ENCODE data around the gene SEMA4D.

The SEMA4D gene

GRCh38 chr9:89312222-89312571 is 185.7 kb downstream of the SEMA4D start:
- TF ChIP-seq, protein P1, sequence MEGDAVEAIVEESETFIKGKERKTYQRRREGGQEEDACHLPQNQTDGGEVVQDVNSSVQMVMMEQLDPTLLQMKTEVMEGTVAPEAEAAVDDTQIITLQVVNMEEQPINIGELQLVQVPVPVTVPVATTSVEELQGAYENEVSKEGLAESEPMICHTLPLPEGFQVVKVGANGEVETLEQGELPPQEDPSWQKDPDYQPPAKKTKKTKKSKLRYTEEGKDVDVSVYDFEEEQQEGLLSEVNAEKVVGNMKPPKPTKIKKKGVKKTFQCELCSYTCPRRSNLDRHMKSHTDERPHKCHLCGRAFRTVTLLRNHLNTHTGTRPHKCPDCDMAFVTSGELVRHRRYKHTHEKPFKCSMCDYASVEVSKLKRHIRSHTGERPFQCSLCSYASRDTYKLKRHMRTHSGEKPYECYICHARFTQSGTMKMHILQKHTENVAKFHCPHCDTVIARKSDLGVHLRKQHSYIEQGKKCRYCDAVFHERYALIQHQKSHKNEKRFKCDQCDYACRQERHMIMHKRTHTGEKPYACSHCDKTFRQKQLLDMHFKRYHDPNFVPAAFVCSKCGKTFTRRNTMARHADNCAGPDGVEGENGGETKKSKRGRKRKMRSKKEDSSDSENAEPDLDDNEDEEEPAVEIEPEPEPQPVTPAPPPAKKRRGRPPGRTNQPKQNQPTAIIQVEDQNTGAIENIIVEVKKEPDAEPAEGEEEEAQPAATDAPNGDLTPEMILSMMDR (IDR thresholded peaks at IDR 0.05; ENCODE audit: low read length, missing control alignments): no peak
- DNase-seq (ENCODE audit: low read depth): no peak
- peak overlapping the region; percentile 77 for H3K4me3 ChIP-seq (replicated peaks; ENCODE audit: low read depth, low read length)

GRCh38 chr9:89311346-89312221 is 186.3 kb downstream of the SEMA4D start:
- TF ChIP-seq, protein P1 (IDR thresholded peaks at IDR 0.05; ENCODE audit: low read length, missing control alignments): no peak
- H3K4me3 ChIP-seq (replicated peaks; ENCODE audit: low read depth, low read length): peak overlapping the region; percentile 77
- DNase-seq (ENCODE audit: low read depth): no peak

Measured in fibroblast of pulmonary artery (primary cell).